ENCODE measurements around the gene CEP70.
"Not testable (repeated sequence)": the region's sequence is repeated elsewhere in the genome, so short reads cannot be mapped to it uniquely, and the experiment has no call there.

The CEP70 gene

DNA sequence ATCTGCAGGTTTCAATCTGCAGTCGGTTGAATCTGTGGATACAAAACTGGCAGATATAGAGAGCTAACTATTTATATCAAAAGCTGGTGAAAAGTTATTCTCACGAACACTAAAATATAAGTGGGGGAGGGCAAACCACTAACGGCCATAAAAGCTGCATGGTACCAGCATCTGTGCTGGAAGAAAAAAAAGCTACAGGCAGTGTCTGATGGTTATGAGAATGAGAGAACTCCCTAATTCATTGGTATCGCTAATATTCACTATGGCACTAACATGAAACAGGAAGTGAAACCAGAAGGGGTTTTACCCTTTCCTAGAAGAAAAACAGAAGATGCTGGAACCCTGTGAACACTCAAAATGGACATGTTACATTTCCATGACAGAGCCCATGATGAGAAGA lies 15.9 kb downstream of the CEP70 start:
- TF ChIP-seq, protein P1, sequence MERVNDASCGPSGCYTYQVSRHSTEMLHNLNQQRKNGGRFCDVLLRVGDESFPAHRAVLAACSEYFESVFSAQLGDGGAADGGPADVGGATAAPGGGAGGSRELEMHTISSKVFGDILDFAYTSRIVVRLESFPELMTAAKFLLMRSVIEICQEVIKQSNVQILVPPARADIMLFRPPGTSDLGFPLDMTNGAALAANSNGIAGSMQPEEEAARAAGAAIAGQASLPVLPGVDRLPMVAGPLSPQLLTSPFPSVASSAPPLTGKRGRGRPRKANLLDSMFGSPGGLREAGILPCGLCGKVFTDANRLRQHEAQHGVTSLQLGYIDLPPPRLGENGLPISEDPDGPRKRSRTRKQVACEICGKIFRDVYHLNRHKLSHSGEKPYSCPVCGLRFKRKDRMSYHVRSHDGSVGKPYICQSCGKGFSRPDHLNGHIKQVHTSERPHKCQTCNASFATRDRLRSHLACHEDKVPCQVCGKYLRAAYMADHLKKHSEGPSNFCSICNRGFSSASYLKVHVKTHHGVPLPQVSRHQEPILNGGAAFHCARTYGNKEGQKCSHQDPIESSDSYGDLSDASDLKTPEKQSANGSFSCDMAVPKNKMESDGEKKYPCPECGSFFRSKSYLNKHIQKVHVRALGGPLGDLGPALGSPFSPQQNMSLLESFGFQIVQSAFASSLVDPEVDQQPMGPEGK (CRISPR knock-in tag; IDR thresholded peaks at IDR 0.05; ENCODE audit: borderline replicate concordance) = no peak
- TF ChIP-seq, protein P2, sequence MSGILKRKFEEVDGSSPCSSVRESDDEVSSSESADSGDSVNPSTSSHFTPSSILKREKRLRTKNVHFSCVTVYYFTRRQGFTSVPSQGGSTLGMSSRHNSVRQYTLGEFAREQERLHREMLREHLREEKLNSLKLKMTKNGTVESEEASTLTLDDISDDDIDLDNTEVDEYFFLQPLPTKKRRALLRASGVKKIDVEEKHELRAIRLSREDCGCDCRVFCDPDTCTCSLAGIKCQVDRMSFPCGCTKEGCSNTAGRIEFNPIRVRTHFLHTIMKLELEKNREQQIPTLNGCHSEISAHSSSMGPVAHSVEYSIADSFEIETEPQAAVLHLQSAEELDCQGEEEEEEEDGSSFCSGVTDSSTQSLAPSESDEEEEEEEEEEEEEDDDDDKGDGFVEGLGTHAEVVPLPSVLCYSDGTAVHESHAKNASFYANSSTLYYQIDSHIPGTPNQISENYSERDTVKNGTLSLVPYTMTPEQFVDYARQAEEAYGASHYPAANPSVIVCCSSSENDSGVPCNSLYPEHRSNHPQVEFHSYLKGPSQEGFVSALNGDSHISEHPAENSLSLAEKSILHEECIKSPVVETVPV (CRISPR knock-in tag; IDR thresholded peaks at IDR 0.05) = no peak
- TF ChIP-seq CREB5 (CRISPR knock-in tag; IDR thresholded peaks at IDR 0.05; ENCODE audit: low read depth) (no peak), PPARA (CRISPR knock-in tag; IDR thresholded peaks at IDR 0.05; ENCODE audit: borderline replicate concordance) (no peak), CSDC2 (CRISPR knock-in tag; IDR thresholded peaks at IDR 0.05) (no peak), GLIS3 (CRISPR knock-in tag; IDR thresholded peaks at IDR 0.05) (no peak), ESRRG (CRISPR knock-in tag; IDR thresholded peaks at IDR 0.05) (no peak), BACH2 (CRISPR knock-in tag; IDR thresholded peaks at IDR 0.05; ENCODE audit: borderline replicate concordance) (no peak), RARB (CRISPR knock-in tag; IDR thresholded peaks at IDR 0.05) (no peak), OSR1 (CRISPR knock-in tag; IDR thresholded peaks at IDR 0.05) (no peak), ISL1 (CRISPR knock-in tag; IDR thresholded peaks at IDR 0.05) (no peak), TOX (CRISPR knock-in tag; IDR thresholded peaks at IDR 0.05; ENCODE audit: borderline replicate concordance) (no peak), TSHZ2 (CRISPR knock-in tag; IDR thresholded peaks at IDR 0.05) (no peak), ZFP30 (CRISPR knock-in tag; IDR thresholded peaks at IDR 0.05) (no peak), ZNF70 (CRISPR knock-in tag; IDR thresholded peaks at IDR 0.05) (no peak)
- TF ChIP-seq, protein P3, sequence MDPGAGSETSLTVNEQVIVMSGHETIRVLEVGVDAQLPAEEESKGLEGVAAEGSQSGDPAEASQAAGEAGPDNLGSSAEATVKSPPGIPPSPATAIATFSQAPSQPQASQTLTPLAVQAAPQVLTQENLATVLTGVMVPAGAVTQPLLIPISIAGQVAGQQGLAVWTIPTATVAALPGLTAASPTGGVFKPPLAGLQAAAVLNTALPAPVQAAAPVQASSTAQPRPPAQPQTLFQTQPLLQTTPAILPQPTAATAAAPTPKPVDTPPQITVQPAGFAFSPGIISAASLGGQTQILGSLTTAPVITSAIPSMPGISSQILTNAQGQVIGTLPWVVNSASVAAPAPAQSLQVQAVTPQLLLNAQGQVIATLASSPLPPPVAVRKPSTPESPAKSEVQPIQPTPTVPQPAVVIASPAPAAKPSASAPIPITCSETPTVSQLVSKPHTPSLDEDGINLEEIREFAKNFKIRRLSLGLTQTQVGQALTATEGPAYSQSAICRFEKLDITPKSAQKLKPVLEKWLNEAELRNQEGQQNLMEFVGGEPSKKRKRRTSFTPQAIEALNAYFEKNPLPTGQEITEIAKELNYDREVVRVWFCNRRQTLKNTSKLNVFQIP (CRISPR knock-in tag; IDR thresholded peaks at IDR 0.05; ENCODE audit: borderline replicate concordance, low read depth) = no peak
- ATAC-seq = no peak

- no peak for ATAC-seq
- TF ChIP-seq CREB5 (CRISPR knock-in tag; IDR thresholded peaks at IDR 0.05; ENCODE audit: low read depth) = no peak
- TF ChIP-seq ZFP3 (CRISPR knock-in tag; IDR thresholded peaks at IDR 0.05) = no peak
Observed at GRCh38 chr3:138573138-138573537, 20.9 kb downstream of the CEP70 start.

- ATAC-seq = not testable (repeated sequence)
Observed at GRCh38 chr3:138569624-138570023, 24.4 kb downstream of the CEP70 start.

DNA sequence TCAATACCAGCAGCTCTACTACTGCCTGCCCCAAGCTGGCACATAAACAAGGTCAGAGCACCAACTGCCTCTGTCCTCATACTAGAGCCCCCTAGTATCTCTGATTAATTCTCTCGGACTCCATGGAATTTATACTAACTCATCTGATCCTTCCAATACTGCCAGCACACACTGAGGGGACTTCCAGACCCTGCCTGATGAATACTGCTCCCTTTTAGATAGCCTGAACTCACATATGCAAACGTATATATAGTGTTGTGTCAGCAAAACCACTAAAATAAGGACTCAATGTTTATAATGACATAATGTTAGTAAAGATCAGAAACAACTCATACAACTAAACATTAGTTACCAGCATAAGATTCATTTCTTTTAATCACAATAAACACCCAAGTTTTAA lies 25.0 kb downstream of the CEP70 start:
- TF ChIP-seq, protein P2 (CRISPR knock-in tag; IDR thresholded peaks at IDR 0.05) = no peak
- TF ChIP-seq ZFP30 (CRISPR knock-in tag; IDR thresholded peaks at IDR 0.05) (no peak), ZC3H10 (CRISPR knock-in tag; IDR thresholded peaks at IDR 0.05) (no peak), TOX (CRISPR knock-in tag; IDR thresholded peaks at IDR 0.05; ENCODE audit: borderline replicate concordance) (no peak), ZNF70 (CRISPR knock-in tag; IDR thresholded peaks at IDR 0.05) (no peak), SNAI2 (CRISPR knock-in tag; IDR thresholded peaks at IDR 0.05) (no peak)
- no peak for ATAC-seq
